Raji (cell line): ENCODE measurements around the gene PNLDC1.

Experiments
- POLR2A ChIP-seq: IDR thresholded peaks from 2 replicates; pipeline ENCODE4 v1.6.1; 2011; ENCODE audit warnings: low read depth, low read length, control low read depth; ENCODE audit not compliant: insufficient read depth

Gene PNLDC1

GRCh38 chr6:159806021-159806458 is 6.0 kb downstream of the PNLDC1 start:
- no peak for TF ChIP-seq POLR2A

- no peak for TF ChIP-seq POLR2A
Measured at GRCh38 chr6:159807150-159807858, 7.2 kb downstream of the PNLDC1 start.

DNA sequence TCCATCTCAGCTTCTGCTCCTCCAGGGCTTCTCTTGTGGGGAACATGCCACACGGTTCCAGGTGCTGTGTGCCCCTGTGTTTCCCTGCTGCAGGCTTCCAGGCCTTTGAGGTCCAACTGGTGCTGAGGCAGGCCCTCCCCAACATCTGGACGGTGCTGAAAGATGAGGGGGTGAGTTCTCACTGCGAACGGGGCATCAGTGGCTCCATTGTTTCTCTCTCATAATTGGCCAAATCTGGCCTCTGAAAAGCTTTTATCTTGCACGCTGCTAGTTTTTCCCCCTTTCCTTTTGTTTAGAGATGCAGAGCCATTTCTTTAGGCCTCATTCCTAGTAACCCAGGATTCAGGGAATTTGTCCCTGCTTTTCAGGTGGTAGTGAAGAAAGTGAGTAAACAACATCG is 8.6 kb downstream of the PNLDC1 start:
- TF ChIP-seq POLR2A: no peak

GRCh38 chr6:159809149-159809548 is 9.1 kb downstream of the PNLDC1 start:
- no peak for TF ChIP-seq POLR2A

- TF ChIP-seq POLR2A: no peak
Measured at GRCh38 chr6:159813781-159814180, 13.7 kb downstream of the PNLDC1 start.

- TF ChIP-seq POLR2A: no peak
Measured at GRCh38 chr6:159815410-159815809, 15.3 kb downstream of the PNLDC1 start.

DNA sequence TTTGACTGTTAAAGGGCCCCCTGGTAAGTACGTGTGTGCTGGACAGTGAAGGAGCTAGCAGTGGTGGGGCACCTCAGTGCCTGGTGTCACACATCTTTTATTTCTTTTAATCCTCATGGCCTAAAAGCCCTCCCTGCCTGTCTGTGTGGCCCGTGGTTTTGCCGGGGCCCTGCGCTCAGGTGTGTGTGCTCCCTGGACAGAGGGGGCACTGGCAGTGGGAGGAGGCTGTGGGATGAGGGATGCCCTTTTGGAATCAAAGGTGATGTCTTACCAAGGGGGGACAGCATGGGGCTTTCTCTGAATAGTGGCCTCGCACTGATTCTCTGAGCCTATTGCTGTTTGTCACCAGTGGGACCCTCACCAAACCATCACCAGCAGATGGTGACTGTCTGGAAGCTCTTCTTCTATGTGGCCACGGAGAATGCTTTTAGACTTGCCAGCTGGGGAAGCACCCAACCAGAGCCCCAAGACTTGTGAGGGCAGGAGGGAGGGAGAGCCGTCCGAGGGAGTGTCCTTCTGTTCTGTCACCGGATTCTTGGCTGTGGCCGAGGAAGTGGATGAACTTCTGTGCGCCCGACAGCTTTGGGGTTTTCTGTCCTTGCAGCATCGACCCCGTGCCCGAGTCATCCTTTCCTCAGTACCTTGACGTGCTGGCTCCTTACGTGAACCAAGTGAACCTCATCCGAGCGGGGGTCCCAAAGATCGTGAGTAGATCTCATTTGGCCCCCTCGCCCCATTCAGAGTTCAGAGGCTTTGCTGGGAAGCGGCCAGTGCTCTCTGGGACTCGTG is 18.1 kb downstream of the PNLDC1 start:
- no peak for TF ChIP-seq POLR2A

DNA sequence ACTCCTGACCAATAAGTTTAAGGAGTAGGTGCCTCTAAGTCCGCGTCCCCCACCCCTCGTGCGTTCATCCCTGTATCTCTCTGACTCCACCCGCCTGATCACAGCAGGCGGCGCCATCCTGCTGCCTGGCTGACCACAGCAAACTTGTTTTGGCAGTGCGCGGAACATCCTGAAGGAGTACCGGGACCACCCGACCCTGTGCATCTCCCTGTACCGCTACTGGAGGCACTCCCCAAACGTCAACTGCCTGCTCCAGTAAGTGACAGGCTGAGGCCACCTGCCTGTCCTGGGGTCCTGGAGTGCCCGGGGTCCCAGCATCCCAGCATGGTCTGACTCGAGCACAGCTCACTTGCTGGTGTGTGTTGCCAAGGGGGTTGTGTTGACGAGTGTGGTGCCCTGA is 19.0 kb downstream of the PNLDC1 start:
- TF ChIP-seq POLR2A: no peak

DNA sequence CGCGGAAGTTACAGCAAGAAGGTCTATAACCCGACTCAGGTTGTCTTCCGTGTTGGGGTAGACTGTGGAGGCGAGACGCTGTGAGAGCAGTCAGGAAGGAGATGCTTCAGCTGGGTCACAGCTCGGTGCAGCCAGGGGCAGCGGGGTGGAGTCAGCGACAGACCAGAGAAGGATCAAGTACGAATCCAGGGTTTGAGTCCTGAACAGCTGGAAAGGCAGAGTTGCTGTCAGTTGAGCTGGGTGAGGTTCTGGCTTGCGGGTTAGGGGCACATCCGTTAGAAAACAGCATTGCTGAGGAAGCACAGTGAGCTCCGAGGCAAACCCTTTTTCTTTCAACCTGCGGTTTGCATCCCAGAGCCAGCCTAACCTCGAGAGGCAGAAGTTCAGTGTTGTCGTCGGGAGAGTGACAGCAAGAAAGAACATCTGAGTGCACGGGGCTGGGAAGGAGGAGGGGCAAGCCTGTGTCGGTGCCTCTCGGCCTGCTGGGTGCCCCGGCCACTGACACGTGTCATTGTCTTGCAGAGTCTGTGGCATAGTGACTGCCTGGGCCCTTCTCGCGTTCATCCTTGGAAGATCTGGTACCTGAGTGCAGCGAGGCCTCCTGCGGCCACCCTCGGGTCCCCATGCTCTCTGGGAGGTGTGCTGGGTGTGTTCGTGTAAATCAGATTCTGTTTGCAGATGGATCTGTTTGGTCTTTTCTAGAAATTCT is 20.0 kb downstream of the PNLDC1 start:
- no peak for TF ChIP-seq POLR2A

- TF ChIP-seq POLR2A: no peak
Measured at GRCh38 chr6:159821122-159821521, 21.0 kb downstream of the PNLDC1 start.

- no peak for TF ChIP-seq POLR2A
Measured at GRCh38 chr6:159821726-159822125, 21.6 kb downstream of the PNLDC1 start.

DNA sequence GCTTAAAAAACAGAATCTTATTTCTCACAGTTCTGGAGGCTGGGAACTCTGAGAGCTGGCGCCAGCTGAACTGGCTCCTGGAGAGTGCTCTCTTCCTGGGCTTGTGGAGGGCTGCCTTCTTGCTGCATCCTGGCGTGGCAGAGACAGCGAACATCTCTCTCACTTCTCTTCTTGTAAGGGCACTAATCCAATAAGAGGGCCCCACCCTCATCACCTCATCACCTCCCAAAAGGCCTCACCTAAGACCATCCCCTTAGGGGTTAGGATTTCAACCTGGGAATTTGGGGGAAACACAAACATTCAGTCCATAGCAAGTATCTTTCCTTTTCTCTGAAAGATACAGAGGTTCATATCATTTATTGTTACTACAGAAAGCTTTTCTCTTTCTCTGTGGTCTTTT is 23.9 kb downstream of the PNLDC1 start:
- TF ChIP-seq POLR2A: no peak

DNA sequence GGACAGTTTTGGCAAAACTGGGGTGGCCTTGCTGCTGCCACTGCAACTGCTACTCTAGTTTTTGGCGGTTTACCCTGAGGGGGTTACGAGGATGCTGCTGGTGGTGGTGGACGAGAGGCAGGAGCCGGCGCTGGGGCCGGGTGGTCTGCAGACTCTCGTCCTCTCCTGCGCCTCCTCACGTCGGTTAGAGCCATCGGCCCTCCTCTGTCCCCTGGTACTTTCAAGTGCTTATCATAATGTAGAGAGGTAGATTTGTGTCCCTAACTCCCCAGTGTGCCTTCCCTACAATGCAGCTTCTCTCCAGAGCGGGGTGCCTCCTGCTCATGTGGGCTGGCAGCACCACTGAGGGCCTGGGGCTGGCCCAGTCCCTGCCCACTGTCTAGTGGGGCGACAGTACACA is 25.9 kb downstream of the PNLDC1 start:
- no peak for TF ChIP-seq POLR2A

- TF ChIP-seq POLR2A: no peak
Measured at GRCh38 chr6:159826968-159827647, 27.0 kb downstream of the PNLDC1 start.

- no peak for TF ChIP-seq POLR2A
Measured at GRCh38 chr6:159828074-159828473, 28.0 kb downstream of the PNLDC1 start.
